HG03060 (cell line): Measurements from ENCODE around the gene CNTNAP2.
"Not testable (repeated sequence)": the region's sequence is repeated elsewhere in the genome, so short reads cannot be mapped to it uniquely, and the experiment has no call there.

Experiments used
- ATAC-seq: cut with Tn5 transposase; IDR thresholded peaks from one replicate; pipeline ENCODE4 v1.9.1; 2021; ENCODE audit warnings: low read depth, moderate number of reproducible peaks; ENCODE audit not compliant: unreplicated experiment

The CNTNAP2 gene

GRCh38 chr7:147060070-147060469 is 943.5 kb downstream of the CNTNAP2 start:
- no peak for ATAC-seq

DNA sequence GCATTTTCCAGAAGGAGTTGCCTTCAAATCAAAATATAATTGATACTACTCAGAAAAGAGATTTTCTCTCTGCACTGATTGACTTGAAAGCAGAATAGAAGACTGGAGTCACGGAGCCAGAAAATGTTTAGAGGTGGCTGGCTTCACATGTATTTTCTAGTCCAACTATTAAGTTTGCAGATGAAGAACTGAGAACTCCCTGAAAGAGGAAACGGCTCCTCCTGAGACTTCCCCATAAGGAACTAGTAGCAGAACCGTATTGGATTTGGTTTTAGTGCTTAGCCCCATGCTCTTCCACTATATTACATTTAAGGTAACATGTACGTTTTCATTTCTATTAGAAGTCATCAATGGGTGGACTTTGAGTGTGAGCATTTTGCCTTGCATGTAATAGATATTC is 946.3 kb downstream of the CNTNAP2 start:
- ATAC-seq: no peak

GRCh38 chr7:147068842-147069241 is 952.2 kb downstream of the CNTNAP2 start:
- no peak for ATAC-seq

DNA sequence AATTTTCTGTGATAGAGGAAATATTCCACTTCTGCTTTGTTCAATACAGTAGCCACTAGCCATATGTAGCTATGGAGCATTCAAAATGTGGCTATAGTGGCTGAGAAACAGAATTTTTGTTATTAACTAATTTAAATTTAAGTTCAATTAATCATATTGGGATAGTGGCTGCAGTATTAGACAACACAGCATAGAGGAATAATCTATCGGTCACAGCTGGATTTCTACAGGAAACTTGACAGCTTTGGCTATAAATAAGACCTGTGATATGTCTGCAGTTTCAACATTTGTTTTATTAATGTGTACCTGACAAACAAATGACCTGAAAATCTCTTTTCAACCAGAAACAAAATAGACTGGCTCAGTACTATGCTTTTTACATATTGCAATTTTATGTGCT is 953.2 kb downstream of the CNTNAP2 start:
- ATAC-seq: no peak

GRCh38 chr7:147070886-147071285 is 954.3 kb downstream of the CNTNAP2 start:
- no peak for ATAC-seq

DNA sequence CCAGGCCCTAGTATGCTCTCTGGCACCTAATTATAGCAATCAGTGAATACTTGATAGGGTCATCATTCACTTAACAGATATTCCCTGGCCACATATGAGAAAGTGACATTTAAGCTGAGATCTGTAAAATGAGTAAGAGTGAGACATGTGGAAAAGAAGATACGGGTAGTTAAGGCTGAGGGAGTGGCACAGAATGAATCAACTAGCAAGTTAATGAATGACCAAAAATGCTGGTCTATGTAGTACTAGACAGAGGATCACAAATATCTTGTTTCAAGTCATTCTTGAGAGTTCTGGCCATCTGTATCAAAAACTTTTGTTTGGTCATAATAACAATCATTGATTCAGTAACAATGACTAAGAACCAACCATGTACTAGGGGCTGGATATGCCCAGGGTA is 954.9 kb downstream of the CNTNAP2 start:
- no peak for ATAC-seq

DNA sequence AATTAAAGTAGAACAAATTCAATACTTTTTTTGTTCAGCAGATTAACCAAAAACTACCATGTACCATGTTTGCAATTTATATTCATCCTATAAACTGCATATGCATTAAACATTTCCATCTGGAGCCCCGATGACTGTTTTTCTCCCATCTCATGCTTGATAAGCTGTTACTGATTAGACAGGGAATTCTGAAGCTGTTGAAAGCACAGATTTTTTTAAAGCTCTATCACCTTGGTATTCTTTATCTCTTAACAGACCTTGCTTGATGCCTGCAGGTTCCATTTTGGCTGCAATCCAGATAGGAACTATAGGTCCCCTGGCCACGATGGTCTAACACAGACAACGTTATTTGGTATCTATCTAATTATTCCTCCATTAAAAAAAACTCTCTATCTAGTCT is 961.7 kb downstream of the CNTNAP2 start:
- ATAC-seq: no peak

DNA sequence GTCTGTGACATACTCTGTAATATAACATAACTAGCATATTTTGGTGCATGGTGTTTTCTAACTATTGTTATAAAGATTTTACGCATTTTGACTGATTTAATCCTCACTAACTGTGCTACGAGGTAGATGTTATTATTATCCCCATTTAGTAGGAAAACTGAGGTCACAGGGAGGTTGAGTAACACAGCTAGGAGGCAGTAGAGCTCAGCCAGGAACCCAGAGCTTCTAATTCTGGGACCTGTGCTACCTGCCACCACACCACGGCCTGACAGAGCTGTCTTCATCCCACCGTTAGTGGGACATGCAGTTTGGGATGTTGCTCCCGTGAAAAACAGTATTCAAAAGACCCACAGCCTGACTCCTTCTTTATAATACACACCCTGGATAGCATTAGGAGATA is 962.5 kb downstream of the CNTNAP2 start:
- ATAC-seq: no peak

- ATAC-seq: no peak
Measured at GRCh38 chr7:147079921-147080420, 963.4 kb downstream of the CNTNAP2 start.

DNA sequence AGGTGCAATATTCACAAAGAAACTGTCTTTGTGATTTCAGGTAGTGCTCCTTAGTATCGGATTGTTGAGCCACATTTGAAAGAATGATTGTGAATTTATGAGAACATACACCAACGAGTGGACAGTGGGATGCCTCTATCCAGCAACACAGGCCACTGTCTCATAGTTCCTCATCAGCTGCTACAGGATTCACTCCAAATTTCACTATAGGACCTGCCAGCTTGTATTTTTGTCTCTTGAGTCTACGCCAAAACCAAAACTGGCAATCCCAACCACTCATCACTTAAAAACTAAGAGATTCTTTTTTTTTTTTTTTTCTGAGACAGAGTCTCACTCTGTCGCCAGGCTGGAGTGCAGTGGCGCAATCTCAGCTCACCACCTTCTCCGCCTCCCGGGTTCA is 964.5 kb downstream of the CNTNAP2 start:
- no peak for ATAC-seq

- ATAC-seq: no peak
Measured at GRCh38 chr7:147089051-147089461, 972.5 kb downstream of the CNTNAP2 start.

- ATAC-seq: no peak
Measured at GRCh38 chr7:147089608-147090007, 973.0 kb downstream of the CNTNAP2 start.

DNA sequence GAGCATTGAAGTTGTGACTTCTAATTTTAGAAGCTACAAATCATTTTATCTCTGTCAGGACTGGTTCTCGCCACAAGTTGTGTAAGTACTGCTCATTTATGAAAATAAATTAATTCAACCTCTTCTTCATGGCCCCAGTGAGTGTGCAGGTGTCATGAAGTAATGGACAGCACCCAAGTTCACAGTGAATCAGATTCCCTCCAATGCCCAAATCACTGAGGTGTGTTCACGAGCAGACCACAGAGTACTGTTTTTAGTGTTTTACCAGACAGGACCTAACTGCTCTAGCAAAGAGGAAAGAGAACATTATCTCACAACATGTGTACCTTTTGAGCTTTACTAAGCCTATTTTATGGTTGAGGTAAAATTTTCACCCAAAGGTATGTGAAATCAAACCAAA is 980.0 kb downstream of the CNTNAP2 start:
- no peak for ATAC-seq

DNA sequence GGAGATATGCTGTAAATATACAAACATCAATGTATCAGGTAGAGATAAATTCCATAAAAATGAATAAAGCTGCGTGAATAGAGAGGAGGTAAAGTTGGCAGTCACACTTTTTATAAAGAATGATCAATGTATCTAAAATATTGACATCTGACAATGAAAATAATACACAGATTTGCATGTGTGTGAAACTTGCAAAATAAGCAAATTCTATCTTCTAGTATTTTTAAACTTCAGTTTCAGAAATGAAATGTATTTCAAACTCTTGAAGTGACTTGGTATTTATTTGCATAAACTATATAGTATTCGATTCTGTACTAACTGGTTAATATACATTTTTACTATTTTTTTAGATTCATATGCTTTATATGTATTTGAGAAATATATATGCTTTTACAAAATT is 986.6 kb downstream of the CNTNAP2 start:
- no peak for ATAC-seq

GRCh38 chr7:147106746-147107145 is 990.1 kb downstream of the CNTNAP2 start:
- ATAC-seq: no peak

- ATAC-seq: not testable (repeated sequence)
Measured at GRCh38 chr7:147114525-147114924, 997.9 kb downstream of the CNTNAP2 start.

- ATAC-seq: no peak
Measured at GRCh38 chr7:147136352-147136751, 1019.8 kb downstream of the CNTNAP2 start.

DNA sequence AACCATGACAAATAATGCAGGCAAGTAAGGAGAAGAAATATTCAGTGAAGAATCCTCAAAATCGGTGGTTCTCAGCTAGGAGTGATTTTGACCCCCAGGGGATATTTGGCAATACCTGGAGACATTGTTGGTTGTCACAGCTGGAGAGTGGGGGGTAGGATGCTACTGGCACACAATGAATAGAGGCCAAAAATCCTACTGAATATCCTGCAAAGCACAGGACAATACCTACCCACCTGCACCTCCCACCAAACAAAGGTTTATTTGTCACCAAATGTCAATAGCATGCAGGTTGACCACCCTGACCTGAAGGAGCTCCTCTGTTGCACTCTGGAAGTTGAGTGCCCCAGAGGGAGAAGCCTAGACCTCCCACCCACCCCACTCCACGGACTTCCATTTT is 1028.6 kb downstream of the CNTNAP2 start:
- ATAC-seq: no peak

DNA sequence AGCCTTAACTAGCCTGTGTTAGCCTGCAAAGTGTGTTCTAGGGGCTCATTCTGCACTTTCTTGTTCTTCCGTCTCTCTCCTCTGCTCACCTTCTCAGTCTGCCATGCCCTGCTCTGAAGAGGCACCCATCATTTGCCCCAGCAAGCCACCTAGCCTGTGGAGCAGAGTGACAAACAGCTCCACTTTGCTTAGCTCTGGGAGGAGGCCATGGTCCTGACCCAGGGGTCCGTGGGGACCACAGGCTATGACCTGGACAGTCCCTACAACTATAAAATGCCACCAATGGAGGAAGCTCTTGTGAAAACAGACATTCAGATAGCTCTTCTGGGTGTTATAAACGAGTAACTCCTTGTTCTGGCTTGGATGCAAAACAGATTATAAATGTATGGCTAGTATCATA is 1029.6 kb downstream of the CNTNAP2 start:
- ATAC-seq: no peak

GRCh38 chr7:147151661-147152060 is 1035.1 kb downstream of the CNTNAP2 start:
- no peak for ATAC-seq

- no peak for ATAC-seq
Measured at GRCh38 chr7:147153571-147153970, 1037.0 kb downstream of the CNTNAP2 start.

DNA sequence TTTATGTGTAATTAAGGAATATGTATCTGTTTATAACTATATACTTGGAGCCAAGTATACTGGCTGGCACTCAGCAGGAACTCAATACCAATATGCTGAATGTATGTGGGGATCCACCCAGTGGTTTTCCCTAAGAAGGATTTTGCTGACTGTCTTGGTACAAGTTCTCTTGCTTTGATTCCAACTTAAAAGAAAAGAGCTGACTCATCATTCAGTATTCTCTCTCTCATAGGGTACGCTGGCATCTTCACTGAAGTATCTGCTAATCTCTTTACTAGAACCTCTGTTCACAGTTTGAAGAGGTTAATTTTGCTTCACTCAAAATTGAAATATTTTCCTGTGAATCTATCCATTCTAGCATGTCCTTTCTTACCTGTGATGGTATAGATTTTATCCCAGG is 1044.8 kb downstream of the CNTNAP2 start:
- ATAC-seq: no peak

DNA sequence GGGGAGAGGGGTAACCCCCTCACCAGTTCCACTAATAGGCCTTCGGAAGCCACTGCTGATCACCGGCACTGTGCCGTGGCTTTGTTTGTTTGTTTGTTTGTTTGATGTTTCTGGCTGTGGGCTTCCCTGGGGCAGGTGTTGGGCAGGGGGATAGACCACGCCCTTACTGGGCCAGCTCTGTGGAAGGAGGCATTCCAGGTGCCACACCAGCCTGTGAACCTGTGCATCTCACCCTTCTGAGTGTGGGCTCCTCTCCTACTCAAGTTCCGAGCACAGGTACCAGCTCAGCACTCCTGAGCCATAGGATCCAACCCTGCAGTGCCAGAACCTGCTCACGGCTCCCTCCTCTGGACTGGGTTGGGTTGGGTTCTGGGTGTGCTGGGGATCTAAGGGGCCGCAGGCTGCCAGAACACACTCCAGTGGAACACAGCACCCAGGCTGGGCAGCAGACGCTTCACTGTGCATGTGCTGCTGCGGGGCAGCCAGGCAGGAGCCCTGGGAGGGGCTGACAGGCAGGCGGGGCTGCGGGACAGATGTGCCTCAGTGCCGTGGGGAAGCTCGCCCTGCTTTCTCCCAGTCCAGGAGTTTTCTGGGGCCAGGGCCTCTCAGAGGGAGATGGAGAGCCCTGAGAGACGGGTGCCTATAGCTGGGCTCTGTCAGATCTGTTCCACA is 1053.9 kb downstream of the CNTNAP2 start:
- ATAC-seq: no peak
